HS-27A (cell line): Measurements from ENCODE around the gene RIMS3.

Experiments used
- DNase-seq: peaks from one replicate; pipeline ENCODE4 v3.0.0-alpha.2; 2012; ENCODE audit warnings: low read depth, missing footprints

Gene RIMS3

GRCh38 chr1:40653851-40654537 is 11.5 kb downstream of the RIMS3 start:
- no peak for DNase-seq

GRCh38 chr1:40652979-40653378 is 12.5 kb downstream of the RIMS3 start:
- DNase-seq, result no peak

DNA sequence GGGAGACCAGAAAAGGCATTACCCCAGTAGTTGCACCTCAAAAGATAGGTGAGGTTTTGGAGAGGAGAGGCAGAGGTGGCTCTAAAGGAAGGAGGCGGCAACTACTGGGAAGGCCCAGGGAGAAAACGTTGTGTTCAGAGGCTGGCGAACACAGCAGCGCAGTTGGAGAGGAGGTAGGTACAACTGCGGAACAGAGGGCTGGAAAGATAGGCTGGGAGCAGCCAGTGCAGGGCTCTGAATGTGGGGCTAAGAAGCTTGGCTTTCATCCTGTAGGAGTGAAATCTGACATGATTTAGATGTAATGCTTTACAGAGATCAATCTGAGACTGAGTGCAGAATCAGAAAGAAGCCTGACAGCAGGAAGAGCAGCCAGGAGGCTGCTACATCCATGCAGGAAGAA is 13.0 kb downstream of the RIMS3 start:
- no peak for DNase-seq

DNA sequence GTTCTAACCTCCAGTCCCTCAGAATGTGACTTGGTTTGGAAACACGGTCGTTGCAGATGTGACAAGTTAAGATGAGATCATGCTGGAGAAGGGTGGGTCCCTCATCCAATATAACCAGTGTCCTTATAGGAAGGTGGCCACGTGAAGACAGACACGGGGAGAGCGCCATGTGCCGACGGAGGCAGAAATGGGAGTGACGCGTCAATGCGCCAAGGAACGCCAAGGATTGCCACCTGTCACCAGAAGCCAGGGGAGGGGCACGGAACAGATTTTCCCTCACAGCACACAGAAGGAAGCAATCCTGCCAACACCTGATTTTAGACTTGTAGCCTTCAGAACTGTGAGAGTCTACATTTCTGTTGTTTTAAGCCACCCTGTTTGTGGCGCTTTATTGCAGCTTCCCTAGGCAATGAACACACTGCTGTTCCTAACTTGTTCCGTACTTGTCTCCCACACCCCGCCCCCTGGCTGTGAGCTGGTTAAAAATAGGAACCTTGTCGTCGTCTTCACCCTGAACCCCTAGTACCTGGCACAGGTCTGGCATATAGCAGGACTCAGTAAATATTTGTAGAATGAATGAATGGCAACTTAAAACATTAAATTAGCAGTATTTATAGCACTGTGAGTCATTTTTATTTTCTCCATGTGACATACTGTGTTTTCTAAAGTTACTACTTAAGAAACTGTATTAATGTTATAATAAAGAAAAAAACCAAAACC is 14.2 kb downstream of the RIMS3 start:
- DNase-seq, result no peak

DNA sequence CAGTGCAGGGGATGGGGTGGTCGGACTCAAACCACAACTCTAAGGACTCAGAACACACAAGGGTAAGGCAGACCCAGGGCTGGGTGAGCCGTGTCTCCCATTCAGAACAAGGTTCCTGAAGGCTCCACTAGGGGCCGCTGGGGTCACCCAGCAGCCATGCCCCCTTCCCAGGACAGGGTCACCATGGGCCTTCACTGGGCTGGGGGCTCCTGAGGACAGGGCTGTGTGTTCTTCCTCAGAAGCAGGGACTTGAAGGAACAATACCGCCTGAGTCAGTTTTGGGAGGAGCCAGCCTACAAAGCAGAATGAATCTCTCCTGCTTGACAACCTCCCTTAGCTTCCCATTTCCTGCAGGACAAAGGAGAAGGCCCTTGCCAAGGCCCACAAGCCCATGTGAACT is 15.4 kb downstream of the RIMS3 start:
- DNase-seq, result no peak

GRCh38 chr1:40649592-40649930 is 15.9 kb downstream of the RIMS3 start:
- DNase-seq, result no peak

DNA sequence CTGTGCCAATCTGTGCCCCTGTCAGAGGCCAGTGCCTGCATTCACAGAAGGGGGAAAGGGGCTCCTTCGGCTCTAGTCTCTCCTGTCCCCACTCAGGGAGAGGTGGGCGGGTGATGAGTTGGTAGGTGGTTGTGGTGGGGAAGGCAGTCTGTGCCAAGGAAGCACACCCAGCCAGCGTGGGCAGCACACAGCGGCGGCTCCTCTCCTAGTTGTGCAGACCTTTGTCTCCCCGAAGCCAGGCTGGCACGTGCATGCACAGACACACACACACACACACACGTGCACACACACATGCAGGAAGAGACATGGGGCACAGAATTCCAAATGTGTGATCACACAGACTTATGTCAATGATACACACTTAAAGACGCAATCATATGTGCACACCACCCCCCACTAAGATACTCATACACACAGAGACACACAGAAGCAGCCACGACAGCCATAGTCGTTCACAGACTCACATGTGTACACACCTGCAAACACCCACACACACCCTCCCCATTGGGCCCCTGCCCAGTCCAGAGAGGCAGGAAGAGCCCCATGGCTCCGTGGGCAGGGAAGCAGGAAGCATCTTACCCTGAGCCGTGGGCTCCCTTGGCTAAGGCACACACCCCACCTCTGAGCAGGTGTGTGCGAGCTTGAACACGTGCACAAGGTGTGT is 16.4 kb downstream of the RIMS3 start:
- DNase-seq, result no peak

- DNase-seq, result no peak
Observed at GRCh38 chr1:40648200-40648599, 17.3 kb downstream of the RIMS3 start.

- DNase-seq, result no peak
Observed at GRCh38 chr1:40646315-40646714, 19.2 kb downstream of the RIMS3 start.

- no peak for DNase-seq
Observed at GRCh38 chr1:40645118-40645680, 20.3 kb downstream of the RIMS3 start.

DNA sequence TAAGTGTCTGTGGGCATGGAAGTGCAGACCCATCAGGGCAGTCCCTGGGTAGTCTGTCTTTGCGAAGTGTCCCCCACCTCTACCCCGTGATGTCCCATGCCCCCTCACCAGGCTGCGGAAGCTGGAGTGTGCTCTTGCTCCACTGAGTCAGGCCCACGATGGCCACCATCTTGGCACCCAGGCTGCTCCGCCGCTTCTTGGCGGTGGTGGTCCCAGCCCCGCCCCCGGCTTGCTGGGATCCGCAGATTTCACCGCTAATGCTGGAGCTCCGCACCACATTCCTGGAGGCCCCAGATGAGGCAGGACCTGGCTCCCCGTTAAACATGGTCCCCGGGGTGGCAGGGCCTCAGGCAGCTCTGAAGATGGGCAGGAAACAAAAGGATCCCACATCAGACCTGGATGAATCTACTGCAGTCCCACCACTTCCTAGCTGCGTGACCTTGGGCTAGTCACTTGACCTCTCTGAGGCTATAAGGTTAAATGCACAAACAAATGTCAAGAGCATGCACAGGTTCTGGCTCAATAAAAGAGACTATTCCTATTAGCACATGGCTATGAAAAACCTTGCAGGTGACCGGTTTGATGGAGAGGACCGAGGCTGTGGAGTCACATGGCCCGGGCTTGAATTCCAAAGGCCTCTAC is 23.8 kb downstream of the RIMS3 start:
- DNase-seq, result no peak

GRCh38 chr1:40640314-40641076 is 25.0 kb downstream of the RIMS3 start:
- no peak for DNase-seq

DNA sequence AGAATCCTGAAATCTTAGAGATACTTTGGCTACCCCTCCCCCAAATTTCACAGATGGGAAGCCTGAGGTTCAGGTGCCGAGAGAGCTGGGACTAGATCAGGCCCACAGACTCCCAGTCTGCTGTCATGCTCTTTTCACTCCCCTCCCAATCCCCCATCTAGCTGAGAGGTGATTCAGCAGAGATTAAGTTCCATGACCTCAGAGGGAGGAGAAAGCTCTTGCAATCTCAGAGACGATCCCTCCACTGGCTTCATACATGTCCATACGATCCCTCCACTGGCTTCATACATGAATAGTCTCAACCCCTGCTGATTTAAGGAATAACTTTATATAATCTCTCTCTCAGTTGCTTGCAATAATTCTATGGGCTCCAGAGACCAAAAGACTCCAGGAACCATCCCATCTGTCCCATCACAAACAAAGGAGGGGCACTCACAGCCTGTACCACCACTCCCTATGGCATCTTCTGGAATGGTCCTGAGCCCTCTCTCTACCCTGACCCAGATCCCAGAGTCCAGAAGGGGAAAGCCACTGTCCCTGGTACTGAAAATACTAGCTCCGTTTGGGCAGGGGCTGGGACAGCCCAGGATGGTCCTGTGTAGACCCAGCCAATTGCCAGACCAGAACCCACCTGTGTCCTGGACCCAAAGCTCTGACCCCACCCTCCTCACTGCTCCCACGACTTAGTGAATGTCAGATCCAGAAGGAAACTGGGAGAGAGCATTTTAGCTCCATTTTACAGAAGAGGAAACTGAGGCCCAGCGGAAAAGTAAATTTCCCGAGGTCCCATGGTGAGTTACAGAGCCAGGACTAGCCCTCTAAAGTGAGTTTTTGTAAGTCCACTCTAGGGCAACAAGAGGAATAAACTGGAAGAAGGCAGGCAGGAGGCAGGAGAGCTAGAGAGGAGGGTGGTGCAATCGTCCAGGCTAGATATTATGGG is 27.1 kb downstream of the RIMS3 start:
- DNase-seq, result no peak

- DNase-seq, result no peak
Observed at GRCh38 chr1:40637470-40638007, 27.9 kb downstream of the RIMS3 start.

DNA sequence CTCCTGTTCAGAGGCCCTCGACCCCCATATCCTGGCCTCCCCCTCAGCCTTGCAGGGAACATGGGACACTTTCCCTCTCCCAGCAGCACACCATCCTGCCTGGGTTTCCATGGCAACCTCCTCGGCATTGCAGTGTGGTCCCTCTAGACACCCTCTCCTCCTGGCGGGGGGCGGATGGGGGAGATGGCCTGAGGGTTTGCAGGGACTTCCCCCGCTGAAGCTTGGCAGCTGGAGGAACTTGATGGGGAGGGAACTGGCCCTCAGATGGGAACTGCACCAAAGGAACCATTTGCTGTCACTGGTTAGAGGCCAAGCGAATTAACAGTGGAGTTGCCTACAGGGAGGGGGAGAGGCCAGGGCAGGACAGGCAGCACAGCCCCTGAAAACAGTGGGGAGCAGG is 28.7 kb downstream of the RIMS3 start:
- no peak for DNase-seq

DNA sequence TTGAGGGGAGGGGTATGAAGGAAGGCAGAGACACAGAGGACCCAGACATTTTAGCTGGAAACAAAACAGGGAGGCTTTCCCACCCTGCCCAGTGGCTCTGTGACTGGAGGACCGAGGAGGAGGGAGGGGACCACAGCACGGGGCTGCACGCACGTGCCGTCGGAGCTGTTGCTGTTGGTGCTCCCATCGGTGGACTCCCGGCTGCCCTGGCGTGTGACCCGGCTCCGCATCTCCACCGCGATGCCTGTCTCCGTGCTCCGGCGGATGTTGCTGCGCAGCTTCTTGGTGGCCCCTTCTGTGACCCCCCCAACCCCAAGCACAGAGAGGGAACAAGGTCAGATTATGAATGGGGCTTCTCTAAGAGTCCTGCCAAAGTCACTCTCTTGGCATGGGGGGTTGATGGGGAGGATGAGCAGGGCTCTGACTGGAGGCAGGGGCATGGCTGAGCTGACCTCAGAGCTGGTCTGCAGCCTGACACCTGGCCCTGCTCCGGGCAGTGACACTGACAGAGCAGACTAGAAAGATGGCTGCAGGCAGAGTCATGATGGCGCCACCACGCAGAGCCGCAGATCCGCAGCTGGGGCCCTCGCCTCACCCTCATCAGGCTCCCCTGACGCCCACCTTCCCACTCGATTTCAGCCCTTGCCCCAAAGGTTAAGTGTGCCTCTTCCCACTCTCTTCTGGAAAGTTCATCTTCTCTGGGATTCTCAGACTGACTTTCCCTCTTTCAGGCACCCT is 29.6 kb downstream of the RIMS3 start:
- no peak for DNase-seq

DNA sequence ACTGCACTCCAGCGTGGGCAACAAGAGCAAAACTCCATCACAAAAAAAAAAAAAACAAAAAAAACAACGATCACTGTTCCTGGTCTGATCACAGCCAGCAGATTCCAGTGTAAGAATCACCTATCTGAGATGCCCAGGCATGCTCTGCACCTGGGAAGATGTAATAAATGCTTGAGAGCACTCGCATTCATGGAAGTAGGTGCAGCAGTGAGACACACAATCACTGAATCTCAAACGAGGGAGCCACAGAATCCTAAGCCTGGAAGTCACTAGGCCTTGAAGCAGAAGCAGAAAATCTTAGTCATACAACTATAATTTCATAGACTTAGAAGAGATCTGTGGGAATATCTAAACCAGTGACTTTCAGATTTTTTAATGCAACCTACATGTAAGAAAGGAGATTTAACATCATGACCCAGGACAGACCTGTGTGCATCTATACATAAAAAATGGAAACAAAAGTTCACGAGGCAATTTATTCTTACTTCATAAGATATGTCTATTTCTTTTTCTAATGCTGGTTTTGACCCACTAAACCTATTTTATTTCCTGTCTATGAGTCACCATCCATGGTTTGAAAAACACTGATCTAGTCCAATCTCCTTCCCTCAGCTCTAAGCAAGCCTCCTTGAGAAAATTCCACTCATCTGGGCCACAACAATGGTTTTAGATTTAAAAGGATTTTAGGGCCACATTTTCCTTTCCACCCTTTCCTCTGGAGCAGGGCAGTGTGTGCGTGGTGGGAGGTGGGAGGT is 30.4 kb downstream of the RIMS3 start:
- no peak for DNase-seq

DNA sequence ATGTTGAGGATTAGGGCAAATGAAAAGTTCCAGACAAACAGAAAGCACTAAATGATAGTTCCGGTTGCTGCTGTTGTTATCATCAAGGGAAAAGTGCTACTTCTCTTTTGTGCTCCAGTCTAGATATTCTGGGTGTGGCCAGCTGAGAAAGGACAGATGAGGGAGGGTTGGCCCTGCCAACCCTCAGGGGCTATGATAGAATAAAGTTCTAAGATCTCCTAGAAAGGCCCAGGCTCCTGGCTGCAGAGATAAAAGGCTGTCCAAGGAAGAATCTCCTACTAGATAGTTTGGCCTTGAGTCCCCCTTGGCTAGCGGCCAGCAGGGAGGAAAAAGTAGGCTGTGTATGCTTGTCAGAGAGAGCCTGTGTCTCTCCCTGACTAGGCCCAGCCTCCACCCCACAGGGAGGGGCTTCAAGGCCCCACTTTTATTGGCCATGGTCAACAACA is 31.5 kb downstream of the RIMS3 start:
- DNase-seq, result no peak

- DNase-seq, result no peak
Observed at GRCh38 chr1:40633523-40633922, 32.0 kb downstream of the RIMS3 start.
